ENCODE data around the gene USP8.

DNA sequence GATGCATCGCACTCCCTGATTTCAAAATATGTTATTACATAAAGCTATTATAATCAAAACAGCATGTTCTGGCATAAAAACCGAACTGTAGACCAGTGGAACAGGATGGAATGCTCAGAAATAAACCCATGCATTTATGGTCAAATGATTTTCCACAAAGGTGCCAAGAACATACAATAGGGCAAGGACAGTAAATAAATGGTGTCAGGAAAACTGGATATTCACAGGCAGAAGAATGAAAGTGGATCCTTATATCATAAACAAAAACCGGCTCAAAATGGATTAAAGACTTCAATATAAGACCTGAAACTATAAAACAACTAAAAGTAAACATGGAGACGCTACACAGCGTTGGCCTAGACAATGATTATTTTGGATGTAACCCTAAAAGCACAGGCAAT lies 99.6 kb downstream of the USP8 start:
- TF ChIP-seq, protein P1, sequence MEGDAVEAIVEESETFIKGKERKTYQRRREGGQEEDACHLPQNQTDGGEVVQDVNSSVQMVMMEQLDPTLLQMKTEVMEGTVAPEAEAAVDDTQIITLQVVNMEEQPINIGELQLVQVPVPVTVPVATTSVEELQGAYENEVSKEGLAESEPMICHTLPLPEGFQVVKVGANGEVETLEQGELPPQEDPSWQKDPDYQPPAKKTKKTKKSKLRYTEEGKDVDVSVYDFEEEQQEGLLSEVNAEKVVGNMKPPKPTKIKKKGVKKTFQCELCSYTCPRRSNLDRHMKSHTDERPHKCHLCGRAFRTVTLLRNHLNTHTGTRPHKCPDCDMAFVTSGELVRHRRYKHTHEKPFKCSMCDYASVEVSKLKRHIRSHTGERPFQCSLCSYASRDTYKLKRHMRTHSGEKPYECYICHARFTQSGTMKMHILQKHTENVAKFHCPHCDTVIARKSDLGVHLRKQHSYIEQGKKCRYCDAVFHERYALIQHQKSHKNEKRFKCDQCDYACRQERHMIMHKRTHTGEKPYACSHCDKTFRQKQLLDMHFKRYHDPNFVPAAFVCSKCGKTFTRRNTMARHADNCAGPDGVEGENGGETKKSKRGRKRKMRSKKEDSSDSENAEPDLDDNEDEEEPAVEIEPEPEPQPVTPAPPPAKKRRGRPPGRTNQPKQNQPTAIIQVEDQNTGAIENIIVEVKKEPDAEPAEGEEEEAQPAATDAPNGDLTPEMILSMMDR (IDR thresholded peaks at IDR 0.05) = no peak
- TF ChIP-seq POLR2A (IDR thresholded peaks at IDR 0.05) = no peak
